Testis (tissue), 3 donors: ENCODE data around the gene ZNF211. TPM values are rescaled to one million over a fixed set of nuclear protein-coding genes. Genes with fewer than 3 reads are reported as not detected.

Experiments
- DNase-seq: peaks from one replicate; pipeline ENCODE4 v3.0.0-alpha.2; 2019
- H3K27ac ChIP-seq, 2 donors: fragments of 200-600 bp; sonication (generic); one replicate each; pipeline ENCODE4 v1.5.1; 2019
- H3K27me3 ChIP-seq: fragments of 200-600 bp; sonication (generic); one replicate; pipeline ENCODE4 v1.5.1; 2019
- H3K36me3 ChIP-seq: fragments of 200-600 bp; sonication (generic); one replicate; pipeline ENCODE4 v1.5.1; 2017; ENCODE audit warnings: low read depth; ENCODE audit errors: missing control alignments
- H3K4me1 ChIP-seq: fragments of 200-600 bp; sonication (generic); one replicate; pipeline ENCODE4 v1.5.1; 2019
- H3K4me3 ChIP-seq, 2 donors: fragments of 200-600 bp; sonication (generic); one replicate each; pipeline ENCODE4 v1.5.1; 2017 to 2019
- H3K9me3 ChIP-seq: fragments of 200-600 bp; sonication (generic); one replicate; pipeline ENCODE4 v1.5.1; 2017
- POLR2A ChIP-seq: fragments of 450-650 bp; IDR thresholded peaks from one replicate; pipeline ENCODE4 v1.6.1; 2017; ENCODE audit warnings: antibody characterized with exemption, mild to moderate bottlenecking, moderate library complexity
- WGBS, 2 donors: methylation state at CpG; one replicate each; pipeline ENCODE4 v1.1.5; 2018; 5-methylcytosine and 5-hydroxymethylcytosine counted together
- intact Hi-C: fragments of 100-400 bp; cut with DNase I; formaldehyde crosslinking; loops from one replicate; pipeline ENCODE4 v1.15.1; 2023; ENCODE audit warnings: low total_unique reads
- polyA plus RNA-seq: library from polyadenylated mRNA; stranded (reverse); fragments of 350-450 nt; fragmentation: Illumina TruSeq; extraction: RNeasy Lipid Tissue Mini Kit (QIAGEN cat#74804); gene quantifications from one replicate; pipeline ENCODE4 v1.2.3, GENCODE V29; 2014; ENCODE audit warnings: low read depth, low replicate concordance; ENCODE audit not compliant: insufficient read depth
- total RNA-seq, 2 donors: library from RNA; depleted of rRNA; stranded (reverse); fragments of >200 nt; gene quantifications; one replicate each; pipeline ENCODE4 v1.2.3, GENCODE V29; 2016
- TF ChIP-seq, protein P1 (sequence below), 3 experiments: fragments of 450-650 bp in 2 of 3; fragments of 200-600 bp in 1 of 3; sonication (generic) in 1 of 3; IDR thresholded peaks; one replicate each; pipeline ENCODE4 v1.5.1; 2016 to 2019; ENCODE audit warnings: antibody characterized with exemption in 3 of 3, mild to moderate bottlenecking in 2 of 3, moderate library complexity in 1 of 3

The ZNF211 gene
- total and polyA plus RNA-seq, 3 donors from 2014 or later: 11.1 to 18.6 (median 16.9) TPM

DNA sequence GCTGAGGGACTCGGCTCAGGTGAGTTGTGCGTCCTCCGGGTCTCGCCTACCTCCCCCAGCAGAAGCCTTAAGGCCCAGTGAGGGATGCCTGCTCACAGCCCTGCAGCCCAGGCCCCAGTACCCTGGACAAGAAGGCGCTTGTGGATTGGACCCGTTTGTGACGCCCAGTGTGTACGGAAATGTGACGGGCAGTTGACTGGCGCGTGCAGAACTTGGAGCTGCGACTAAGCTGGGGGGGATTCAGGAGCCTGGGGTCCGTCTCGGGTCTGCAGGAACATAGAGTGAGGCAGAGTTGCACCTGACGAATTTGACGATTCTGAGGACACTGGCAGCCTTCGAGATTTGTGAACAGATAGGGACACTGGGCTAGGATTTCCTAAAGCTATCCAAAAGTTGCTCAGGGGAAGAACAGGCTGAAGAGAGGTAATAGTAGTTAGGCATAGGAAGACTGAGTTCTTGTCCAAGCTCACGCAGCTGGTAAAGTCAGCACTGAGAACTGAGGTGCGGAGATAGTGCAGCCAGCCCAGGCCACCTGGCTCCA is 49.3 kb downstream of the ZNF211 start:
- DNase-seq: no peak
- intact Hi-C loops: no loop called here
- no peaks in the 10 kb centered on the region for H3K9me3 ChIP-seq
- H3K27ac ChIP-seq: peak overlapping the region in 1 of 2 donors; percentile 21
- no peaks in the 10 kb centered on the region for H3K36me3 ChIP-seq
- TF ChIP-seq, protein P1, sequence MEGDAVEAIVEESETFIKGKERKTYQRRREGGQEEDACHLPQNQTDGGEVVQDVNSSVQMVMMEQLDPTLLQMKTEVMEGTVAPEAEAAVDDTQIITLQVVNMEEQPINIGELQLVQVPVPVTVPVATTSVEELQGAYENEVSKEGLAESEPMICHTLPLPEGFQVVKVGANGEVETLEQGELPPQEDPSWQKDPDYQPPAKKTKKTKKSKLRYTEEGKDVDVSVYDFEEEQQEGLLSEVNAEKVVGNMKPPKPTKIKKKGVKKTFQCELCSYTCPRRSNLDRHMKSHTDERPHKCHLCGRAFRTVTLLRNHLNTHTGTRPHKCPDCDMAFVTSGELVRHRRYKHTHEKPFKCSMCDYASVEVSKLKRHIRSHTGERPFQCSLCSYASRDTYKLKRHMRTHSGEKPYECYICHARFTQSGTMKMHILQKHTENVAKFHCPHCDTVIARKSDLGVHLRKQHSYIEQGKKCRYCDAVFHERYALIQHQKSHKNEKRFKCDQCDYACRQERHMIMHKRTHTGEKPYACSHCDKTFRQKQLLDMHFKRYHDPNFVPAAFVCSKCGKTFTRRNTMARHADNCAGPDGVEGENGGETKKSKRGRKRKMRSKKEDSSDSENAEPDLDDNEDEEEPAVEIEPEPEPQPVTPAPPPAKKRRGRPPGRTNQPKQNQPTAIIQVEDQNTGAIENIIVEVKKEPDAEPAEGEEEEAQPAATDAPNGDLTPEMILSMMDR (IDR thresholded peaks at IDR 0.05): no peak
- TF ChIP-seq POLR2A: no peak
- 2 to 3% methylated on average over 12 to 19 of the region's 19 CpGs for WGBS, 2 donors
- H3K27me3 ChIP-seq: no peaks in the 10 kb centered on the region
- H3K4me3 ChIP-seq: peak overlapping the region; percentile 80 to 87
- peaks cover 12% of the 10 kb centered on the region for H3K4me1 ChIP-seq

DNA sequence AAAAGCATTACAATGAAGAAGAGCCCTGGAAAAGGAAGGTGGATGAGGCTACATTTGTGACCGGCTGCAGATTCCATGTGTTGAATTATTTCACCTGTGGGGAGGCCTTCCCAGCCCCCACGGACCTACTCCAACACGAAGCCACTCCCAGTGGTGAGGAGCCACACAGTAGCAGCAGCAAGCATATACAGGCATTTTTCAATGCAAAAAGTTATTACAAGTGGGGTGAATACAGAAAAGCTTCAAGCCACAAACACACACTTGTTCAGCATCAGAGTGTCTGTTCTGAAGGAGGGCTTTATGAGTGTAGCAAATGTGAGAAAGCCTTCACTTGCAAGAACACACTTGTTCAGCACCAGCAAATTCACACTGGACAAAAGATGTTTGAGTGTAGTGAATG is 53.8 kb downstream of the ZNF211 start:
- WGBS, 2 donors: 100% methylated on average over 3 of the region's 3 CpGs
- no peak for TF ChIP-seq POLR2A
- TF ChIP-seq, protein P1 (IDR thresholded peaks at IDR 0.05): no peak
- Histone ChIP-seq H3K27me3 (no peaks in the 10 kb centered on the region), H3K9me3 (no peaks in the 10 kb centered on the region), H3K4me1 (peaks cover 15% of the 10 kb centered on the region), H3K27ac (no peak overlapping the region), H3K4me3 (no peak overlapping the region), H3K36me3 (no peaks in the 10 kb centered on the region)
- intact Hi-C loops: no loop called here
- no peak for DNase-seq

DNA sequence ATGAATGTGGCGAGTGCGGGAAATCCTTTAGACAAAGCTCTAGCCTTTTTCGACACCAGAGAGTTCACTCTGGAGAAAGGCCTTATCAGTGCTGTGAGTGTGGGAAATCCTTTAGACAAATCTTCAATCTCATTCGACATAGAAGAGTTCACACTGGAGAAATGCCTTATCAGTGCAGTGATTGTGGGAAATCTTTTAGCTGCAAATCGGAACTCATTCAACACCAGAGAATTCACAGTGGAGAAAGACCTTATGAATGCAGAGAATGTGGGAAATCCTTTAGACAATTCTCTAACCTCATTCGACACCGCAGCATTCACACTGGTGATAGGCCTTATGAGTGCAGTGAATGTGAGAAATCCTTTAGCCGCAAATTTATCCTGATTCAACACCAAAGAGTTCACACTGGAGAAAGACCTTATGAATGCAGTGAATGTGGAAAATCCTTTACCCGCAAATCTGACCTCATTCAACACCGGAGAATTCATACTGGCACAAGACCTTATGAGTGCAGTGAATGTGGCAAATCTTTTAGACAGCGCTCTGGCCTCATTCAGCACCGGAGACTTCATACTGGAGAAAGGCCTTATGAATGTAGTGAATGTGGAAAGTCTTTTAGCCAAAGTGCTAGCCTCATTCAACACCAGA is 54.5 kb downstream of the ZNF211 start:
- DNase-seq: no peak
- H3K9me3 ChIP-seq: no peaks in the 10 kb centered on the region
- intact Hi-C loops: no loop called here
- H3K27me3 ChIP-seq: no peaks in the 10 kb centered on the region
- no peak overlapping the region for H3K27ac ChIP-seq
- 95 to 97% methylated on average over 12 of the region's 12 CpGs for WGBS, 2 donors
- TF ChIP-seq POLR2A: no peak
- TF ChIP-seq, protein P1 (IDR thresholded peaks at IDR 0.05): no peak
- H3K4me3 ChIP-seq: no peak overlapping the region
- H3K4me1 ChIP-seq: peaks cover 15% of the 10 kb centered on the region
- H3K36me3 ChIP-seq: no peaks in the 10 kb centered on the region

DNA sequence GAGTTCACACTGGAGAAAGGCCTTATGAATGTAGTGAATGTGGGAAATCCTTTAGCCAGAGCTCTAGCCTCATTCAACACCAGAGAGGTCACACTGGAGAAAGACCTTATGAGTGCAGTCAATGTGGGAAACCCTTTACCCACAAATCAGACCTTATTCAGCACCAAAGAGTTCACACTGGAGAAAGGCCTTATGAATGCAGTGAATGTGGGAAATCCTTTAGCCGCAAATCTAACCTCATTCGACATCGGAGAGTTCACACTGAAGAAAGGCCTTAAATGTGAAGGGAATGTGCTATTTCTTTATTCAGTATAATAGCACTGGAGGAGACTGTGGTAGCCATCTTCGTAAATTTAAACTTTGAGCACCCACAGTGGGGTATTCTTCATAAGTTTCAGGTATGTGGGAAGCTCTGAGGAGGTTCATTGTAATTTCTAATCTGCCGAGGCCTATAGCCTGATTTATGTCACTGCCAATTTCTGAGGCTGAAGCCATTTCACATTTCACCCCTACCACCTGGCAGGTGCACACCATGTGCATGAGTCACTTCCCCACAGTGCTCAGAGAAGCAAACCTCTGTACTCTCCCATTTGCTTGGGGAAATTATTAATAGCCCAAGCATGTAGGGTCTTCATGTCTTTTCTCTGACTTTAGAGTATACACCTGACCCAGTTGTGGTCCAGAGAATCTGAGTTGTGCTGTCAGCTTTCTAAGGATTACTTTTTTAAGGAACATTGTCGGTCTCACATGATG is 55.2 kb downstream of the ZNF211 start:
- Histone ChIP-seq H3K27ac (no peak overlapping the region), H3K4me1 (peaks cover 8% of the 10 kb centered on the region), H3K4me3 (no peak overlapping the region), H3K27me3 (no peaks in the 10 kb centered on the region), H3K36me3 (no peaks in the 10 kb centered on the region), H3K9me3 (no peaks in the 10 kb centered on the region)
- intact Hi-C loops: no loop called here
- 97 to 98% methylated on average over 6 of the region's 6 CpGs for WGBS, 2 donors
- no peak for DNase-seq
- TF ChIP-seq, protein P1 (IDR thresholded peaks at IDR 0.05): no peak
- TF ChIP-seq POLR2A: no peak
